Ramos (cell line): Measurements from ENCODE around the gene OXNAD1.

Experiments
- in situ Hi-C: fragments of 300-500 bp; cut with MboI; formaldehyde crosslinking; loops from one replicate; pipeline ENCODE4 v1.14.3; 2022; ENCODE audit warnings: low sequenced_read_pairs; ENCODE audit not compliant: unreplicated experiment

OXNAD1 gene

GRCh38 chr3:16264708-16265454 lies at the start of gene OXNAD1, which contains the start of gene DPH3:
TSS of gene OXNAD1 (plus strand) at chr3:16265212. CDS start at chr3:16270953, 5,741 bp downstream.
TSS of gene DPH3 (minus strand) at chr3:16264943. CDS start at chr3:16264876, 67 bp downstream.
- in situ Hi-C loops = no loop called here

- in situ Hi-C loops = no loop called here
These were observed 48.6 kb upstream of the OXNAD1 start for GRCh38 chr3:16216373-16216935.

- in situ Hi-C loops = no loop called here
These were observed 45.2 kb upstream of the OXNAD1 start for GRCh38 chr3:16219777-16220176.

- in situ Hi-C loops = no loop called here
These were observed 43.0 kb upstream of the OXNAD1 start for GRCh38 chr3:16221990-16222389.

- in situ Hi-C loops = no loop called here
These were observed 42.5 kb upstream of the OXNAD1 start for GRCh38 chr3:16222547-16222946.

- in situ Hi-C loops = no loop called here
These were observed 40.7 kb upstream of the OXNAD1 start for GRCh38 chr3:16224325-16224724.

- in situ Hi-C loops = loop anchor here (25.0 kb wide), 2 partner anchors 590 to 1015 kb away; partner anchors contain the start of gene CAPN7
These were observed 37.4 kb upstream of the OXNAD1 start for GRCh38 chr3:16227566-16227965.

GRCh38 chr3:16229681-16230080 lies 35.3 kb upstream of the OXNAD1 start:
- in situ Hi-C loops = loop anchor here (25.0 kb wide), 2 partner anchors 592 to 1017 kb away; partner anchors contain the start of gene CAPN7

- in situ Hi-C loops = loop anchor here (25.0 kb wide), 2 partner anchors 595 to 1020 kb away; partner anchors contain the start of gene CAPN7
These were observed 33.0 kb upstream of the OXNAD1 start for GRCh38 chr3:16231983-16232382.

- in situ Hi-C loops = loop anchor here (25.0 kb wide), 2 partner anchors 597 to 1022 kb away; partner anchors contain the start of gene CAPN7
These were observed 31.2 kb upstream of the OXNAD1 start for GRCh38 chr3:16233806-16234205.

GRCh38 chr3:16234281-16234680 lies 30.7 kb upstream of the OXNAD1 start:
- in situ Hi-C loops = loop anchor here (25.0 kb wide), 2 partner anchors 597 to 1022 kb away; partner anchors contain the start of gene CAPN7

- in situ Hi-C loops = loop anchor here (25.0 kb wide), 2 partner anchors 599 to 1024 kb away; partner anchors contain the start of gene CAPN7
These were observed 28.9 kb upstream of the OXNAD1 start for GRCh38 chr3:16236030-16236639.

- in situ Hi-C loops = loop anchor here (25.0 kb wide), 2 partner anchors 600 to 1025 kb away; partner anchors contain the start of gene CAPN7
These were observed 28.1 kb upstream of the OXNAD1 start for GRCh38 chr3:16236856-16237393.

- in situ Hi-C loops = loop anchor here (25.0 kb wide), 2 partner anchors 602 to 1027 kb away; partner anchors contain the start of gene CAPN7
These were observed 25.8 kb upstream of the OXNAD1 start for GRCh38 chr3:16239086-16239770.

- in situ Hi-C loops = loop anchor here (10.0 to 25.0 kb wide), 3 partner anchors 185 to 1027 kb away; partner anchors contain the start of gene CAPN7
These were observed 25.2 kb upstream of the OXNAD1 start for GRCh38 chr3:16239780-16240179.

GRCh38 chr3:16240229-16241023 lies 24.6 kb upstream of the OXNAD1 start:
- in situ Hi-C loops = loop anchor here (10.0 to 25.0 kb wide), 3 partner anchors 186 to 1028 kb away; partner anchors contain the start of gene CAPN7

- in situ Hi-C loops = loop anchor here (10.0 to 25.0 kb wide), 3 partner anchors 186 to 1029 kb away; partner anchors contain the start of gene CAPN7
These were observed 23.8 kb upstream of the OXNAD1 start for GRCh38 chr3:16241225-16241624.

- in situ Hi-C loops = loop anchor here (10.0 to 25.0 kb wide), 3 partner anchors 187 to 1030 kb away; partner anchors contain the start of gene CAPN7
These were observed 22.8 kb upstream of the OXNAD1 start for GRCh38 chr3:16242177-16242576.
